ENCODE data around the gene DSEL. TPM values are rescaled to one million over a fixed set of nuclear protein-coding genes. Genes with fewer than 3 reads are reported as not detected.

DSEL gene
- polyA plus RNA-seq, 3 donors: 1.0 to 6.4 (median 4.8) TPM

GRCh38 chr18:67509741-67510391 lies 6.7 kb downstream of the DSEL start:
- H3K27ac ChIP-seq (ENCODE audit: low read depth, low read length): no peak overlapping the region
- 70 to 74% (median 74%) methylated on average over 6 of the region's 6 CpGs for WGBS, 3 donors

- H3K27ac ChIP-seq (ENCODE audit: low read depth, low read length): no peak overlapping the region
- WGBS, 3 donors: 93 to 97% (median 96%) methylated on average over 2 of the region's 2 CpGs
These were observed 8.4 kb downstream of the DSEL start for GRCh38 chr18:67508146-67508545.

GRCh38 chr18:67504739-67505138 lies 11.8 kb downstream of the DSEL start:
- WGBS, 3 donors: 86 to 95% (median 86%) methylated on average over 1 of the region's 1 CpG
- H3K27ac ChIP-seq (ENCODE audit: low read depth, low read length): no peak overlapping the region

GRCh38 chr18:67500522-67501205 lies 15.9 kb downstream of the DSEL start:
- 47 to 72% (median 62%) methylated on average over 3 of the region's 3 CpGs for whole genome bisulfite sequencing, 3 donors
- H3K27ac ChIP-seq (ENCODE audit: low read depth, low read length): no peak overlapping the region

- WGBS, 3 donors: 57 to 67% (median 66%) methylated on average over 4 of the region's 4 CpGs
- H3K27ac ChIP-seq (ENCODE audit: low read depth, low read length): no peak overlapping the region
These were observed 20.1 kb downstream of the DSEL start for GRCh38 chr18:67496469-67496868.

- no peak overlapping the region for H3K27ac ChIP-seq (ENCODE audit: low read depth, low read length)
These were observed 30.0 kb downstream of the DSEL start for GRCh38 chr18:67486534-67486933.

GRCh38 chr18:67485655-67486054 lies 30.9 kb downstream of the DSEL start:
- H3K27ac ChIP-seq (ENCODE audit: low read depth, low read length): no peak overlapping the region
- 87 to 95% (median 90%) methylated on average over 3 of the region's 3 CpGs for WGBS, 3 donors

GRCh38 chr18:67484458-67484857 lies 32.1 kb downstream of the DSEL start:
- 83 to 86% (median 84%) methylated on average over 2 of the region's 2 CpGs for WGBS, 3 donors
- no peak overlapping the region for H3K27ac ChIP-seq (ENCODE audit: low read depth, low read length)

GRCh38 chr18:67483952-67484351 lies 32.6 kb downstream of the DSEL start:
- 81 to 92% (median 91%) methylated on average over 6 of the region's 6 CpGs for WGBS, 3 donors

GRCh38 chr18:67483237-67483636 lies 33.3 kb downstream of the DSEL start:
- 35 to 48% (median 38%) methylated on average over 2 of the region's 2 CpGs for WGBS, 3 donors
- H3K27ac ChIP-seq (ENCODE audit: low read depth, low read length): no peak overlapping the region

More at GRCh38 chr18:67483952-67484351, 32.6 kb downstream of the DSEL start:
- H3K27ac ChIP-seq (ENCODE audit: low read depth, low read length): no peak overlapping the region

- no peak overlapping the region for H3K27ac ChIP-seq (ENCODE audit: low read depth, low read length)
- WGBS, 3 donors: 48 to 94% (median 89%) methylated on average over 3 of the region's 3 CpGs
These were observed 38.3 kb downstream of the DSEL start for GRCh38 chr18:67478249-67478648.

GRCh38 chr18:67477522-67477921 lies 39.0 kb downstream of the DSEL start:
- no peak overlapping the region for H3K27ac ChIP-seq (ENCODE audit: low read depth, low read length)
- WGBS, 3 donors: 45 to 72% (median 48%) methylated on average over 2 of the region's 2 CpGs

- no peak overlapping the region for H3K27ac ChIP-seq (ENCODE audit: low read depth, low read length)
- 70 to 83% (median 79%) methylated on average over 3 of the region's 3 CpGs for WGBS, 3 donors
These were observed 39.9 kb downstream of the DSEL start for GRCh38 chr18:67476585-67476984.

- 13 to 18% (median 18%) methylated on average over 1 of the region's 1 CpG for WGBS, 3 donors
- no peak overlapping the region for H3K27ac ChIP-seq (ENCODE audit: low read depth, low read length)
These were observed 40.8 kb downstream of the DSEL start for GRCh38 chr18:67475673-67476072.

- no peak overlapping the region for H3K27ac ChIP-seq (ENCODE audit: low read depth, low read length)
These were observed 48.5 kb downstream of the DSEL start for GRCh38 chr18:67468038-67468437.

- H3K27ac ChIP-seq (ENCODE audit: low read depth, low read length): no peak overlapping the region
- WGBS, 3 donors: 27 to 79% (median 72%) methylated on average over 1 of the region's 1 CpG
These were observed 49.3 kb downstream of the DSEL start for GRCh38 chr18:67467188-67467587.

- WGBS, 3 donors: 71 to 100% (median 85%) methylated on average over 1 of the region's 1 CpG
- no peak overlapping the region for H3K27ac ChIP-seq (ENCODE audit: low read depth, low read length)
These were observed 52.0 kb downstream of the DSEL start for GRCh38 chr18:67464499-67464898.

- 72 to 88% (median 73%) methylated on average over 2 of the region's 2 CpGs for WGBS, 3 donors
- no peak overlapping the region for H3K27ac ChIP-seq (ENCODE audit: low read depth, low read length)
These were observed 52.7 kb downstream of the DSEL start for GRCh38 chr18:67463829-67464228.

GRCh38 chr18:67456711-67457110 lies 59.8 kb downstream of the DSEL start:
- 48 to 56% (median 50%) methylated on average over 3 of the region's 3 CpGs for WGBS, 3 donors
- no peak overlapping the region for H3K27ac ChIP-seq (ENCODE audit: low read depth, low read length)

All from adipose tissue (tissue), 3 donors.